ENCODE measurements around the gene TOPAZ1. TPM values are rescaled to one million over a fixed set of nuclear protein-coding genes. Genes with fewer than 3 reads are reported as not detected.

TOPAZ1 gene
- total RNA-seq, 1 donor from 2014 or later, result not detected

DNA sequence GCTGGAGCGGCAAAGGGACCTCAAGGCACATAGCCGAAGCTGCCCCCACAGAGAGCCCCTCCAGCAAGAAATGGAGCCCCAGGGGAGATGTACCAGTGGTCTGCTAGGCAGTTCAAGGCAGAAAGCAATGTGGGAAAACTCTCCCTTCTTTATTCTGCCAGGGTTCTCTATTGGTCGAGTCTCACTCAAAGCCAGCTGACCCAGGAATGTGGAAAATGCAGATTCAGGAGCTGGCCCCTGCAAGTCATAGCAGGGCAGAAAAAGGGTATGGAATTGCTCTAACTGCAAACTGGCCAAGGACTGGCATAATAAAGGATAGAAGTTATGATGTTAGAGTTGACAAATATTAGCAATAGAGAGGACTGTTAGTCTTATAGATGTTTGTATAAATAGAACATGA lies 4.0 kb upstream of the TOPAZ1 start:
- Mint-ChIP-seq H3K4me1 (peaks cover 6% of the 10 kb centered on the region), H3K27ac (no peak overlapping the region), H3K36me3 (no peaks in the 10 kb centered on the region), H3K27me3 (ENCODE audit: insufficient read depth, low read depth) (peaks cover 5% of the 10 kb centered on the region), H3K9me3 (no peaks in the 10 kb centered on the region), H3K4me3 (no peak overlapping the region)
- H3K4me2 ChIP-seq, result no peak overlapping the region
- H4K20me1 ChIP-seq (ENCODE audit: low read depth), result no peaks in the 10 kb centered on the region
- DNase-seq (ENCODE audit: low spot score), result no peak
- H3K4me1 ChIP-seq, result no peaks in the 10 kb centered on the region
- no peaks in the 10 kb centered on the region for H3K36me3 ChIP-seq
- H3K9me3 ChIP-seq (ENCODE audit: low read depth), result no peaks in the 10 kb centered on the region
- H3K4me3 ChIP-seq, result no peak overlapping the region
- no peak overlapping the region for H3K9ac ChIP-seq
- H3K27ac ChIP-seq, result no peak overlapping the region
- H3K79me2 ChIP-seq (ENCODE audit: low read depth), result no peaks in the 10 kb centered on the region
- TF ChIP-seq EZH2 (IDR thresholded peaks at IDR 0.05) (no peak), EZH2phosphoT487 (IDR thresholded peaks at IDR 0.05) (no peak)
- TF ChIP-seq, protein P1, sequence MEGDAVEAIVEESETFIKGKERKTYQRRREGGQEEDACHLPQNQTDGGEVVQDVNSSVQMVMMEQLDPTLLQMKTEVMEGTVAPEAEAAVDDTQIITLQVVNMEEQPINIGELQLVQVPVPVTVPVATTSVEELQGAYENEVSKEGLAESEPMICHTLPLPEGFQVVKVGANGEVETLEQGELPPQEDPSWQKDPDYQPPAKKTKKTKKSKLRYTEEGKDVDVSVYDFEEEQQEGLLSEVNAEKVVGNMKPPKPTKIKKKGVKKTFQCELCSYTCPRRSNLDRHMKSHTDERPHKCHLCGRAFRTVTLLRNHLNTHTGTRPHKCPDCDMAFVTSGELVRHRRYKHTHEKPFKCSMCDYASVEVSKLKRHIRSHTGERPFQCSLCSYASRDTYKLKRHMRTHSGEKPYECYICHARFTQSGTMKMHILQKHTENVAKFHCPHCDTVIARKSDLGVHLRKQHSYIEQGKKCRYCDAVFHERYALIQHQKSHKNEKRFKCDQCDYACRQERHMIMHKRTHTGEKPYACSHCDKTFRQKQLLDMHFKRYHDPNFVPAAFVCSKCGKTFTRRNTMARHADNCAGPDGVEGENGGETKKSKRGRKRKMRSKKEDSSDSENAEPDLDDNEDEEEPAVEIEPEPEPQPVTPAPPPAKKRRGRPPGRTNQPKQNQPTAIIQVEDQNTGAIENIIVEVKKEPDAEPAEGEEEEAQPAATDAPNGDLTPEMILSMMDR (IDR thresholded peaks at IDR 0.05), result no peak
- no peaks in the 10 kb centered on the region for H3K27me3 ChIP-seq
- no peaks in the 10 kb centered on the region for H3F3A ChIP-seq (ENCODE audit: low read depth)
- H2AFZ ChIP-seq (replicated peaks), result no peak overlapping the region

DNA sequence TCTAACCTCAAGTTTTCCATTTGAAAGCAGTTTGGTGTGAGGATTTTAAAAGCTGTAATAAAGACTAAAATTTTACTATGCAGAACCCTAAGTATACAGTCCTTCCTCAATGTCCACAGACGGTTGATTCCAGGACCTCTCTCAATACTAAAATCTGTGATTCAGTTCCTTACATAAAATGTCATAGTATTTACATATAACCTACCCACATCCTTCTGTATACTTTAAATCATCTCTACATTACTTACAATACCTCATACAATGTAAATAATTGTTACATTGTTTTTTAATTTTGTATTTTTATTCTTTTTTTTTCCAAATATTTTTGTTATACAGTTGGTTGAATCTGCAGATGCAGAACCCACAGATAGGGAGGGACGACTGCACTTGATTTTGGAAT lies 2.8 kb upstream of the TOPAZ1 start:
- H3K9ac ChIP-seq, result no peak overlapping the region
- no peaks in the 10 kb centered on the region for H4K20me1 ChIP-seq (ENCODE audit: low read depth)
- peaks cover 5% of the 10 kb centered on the region for H3K27me3 Mint-ChIP-seq (ENCODE audit: insufficient read depth, low read depth)
- H3K4me3 Mint-ChIP-seq, result no peak overlapping the region
- DNase-seq (ENCODE audit: low spot score), result no peak
- no peaks in the 10 kb centered on the region for H3K9me3 ChIP-seq (ENCODE audit: low read depth)
- no peak overlapping the region for H3K27ac Mint-ChIP-seq
- no peaks in the 10 kb centered on the region for H3F3A ChIP-seq (ENCODE audit: low read depth)
- H3K27ac ChIP-seq, result no peak overlapping the region
- no peaks in the 10 kb centered on the region for H3K27me3 ChIP-seq
- H3K36me3 ChIP-seq, result no peaks in the 10 kb centered on the region
- H3K36me3 Mint-ChIP-seq, result no peaks in the 10 kb centered on the region
- no peak overlapping the region for H2AFZ ChIP-seq (replicated peaks)
- H3K4me1 Mint-ChIP-seq, result peaks cover 6% of the 10 kb centered on the region
- H3K4me3 ChIP-seq, result no peak overlapping the region
- no peaks in the 10 kb centered on the region for H3K9me3 Mint-ChIP-seq
- no peak for TF ChIP-seq EZH2 (IDR thresholded peaks at IDR 0.05)
- TF ChIP-seq, protein P1 (IDR thresholded peaks at IDR 0.05), result no peak
- TF ChIP-seq EZH2phosphoT487 (IDR thresholded peaks at IDR 0.05), result no peak
- no peaks in the 10 kb centered on the region for H3K79me2 ChIP-seq (ENCODE audit: low read depth)
- H3K4me2 ChIP-seq, result no peak overlapping the region
- no peaks in the 10 kb centered on the region for H3K4me1 ChIP-seq

DNA sequence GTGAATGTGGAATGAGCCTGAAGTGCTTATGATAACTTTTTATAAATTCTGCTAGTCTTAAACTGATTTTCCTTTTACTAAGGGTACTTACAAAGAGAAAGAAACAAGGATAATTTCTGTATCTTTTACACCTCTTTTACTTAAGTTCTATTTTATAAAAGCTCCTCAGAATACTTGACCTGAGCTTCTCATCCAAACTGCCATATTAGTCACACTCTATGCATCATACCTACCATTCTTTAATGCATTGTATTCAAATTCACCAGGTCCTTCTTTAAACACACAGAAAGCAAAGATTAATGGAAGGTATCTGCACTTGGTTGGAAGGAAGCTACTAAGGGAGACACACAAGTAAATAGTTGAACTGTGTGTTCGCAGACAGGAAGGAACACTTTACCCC lies 1.6 kb upstream of the TOPAZ1 start:
- no peaks in the 10 kb centered on the region for H3K9me3 ChIP-seq (ENCODE audit: low read depth)
- H3K9ac ChIP-seq, result no peak overlapping the region
- H3K4me3 ChIP-seq, result no peak overlapping the region
- TF ChIP-seq, protein P1 (IDR thresholded peaks at IDR 0.05), result no peak
- no peak for TF ChIP-seq EZH2phosphoT487 (IDR thresholded peaks at IDR 0.05)
- no peak for TF ChIP-seq EZH2 (IDR thresholded peaks at IDR 0.05)
- H3K27me3 ChIP-seq, result no peaks in the 10 kb centered on the region
- H4K20me1 ChIP-seq (ENCODE audit: low read depth), result no peaks in the 10 kb centered on the region
- H3F3A ChIP-seq (ENCODE audit: low read depth), result no peaks in the 10 kb centered on the region
- no peaks in the 10 kb centered on the region for H3K36me3 Mint-ChIP-seq
- no peaks in the 10 kb centered on the region for H3K36me3 ChIP-seq
- H3K9me3 Mint-ChIP-seq, result no peaks in the 10 kb centered on the region
- DNase-seq (ENCODE audit: low spot score), result no peak
- H3K27ac ChIP-seq, result no peak overlapping the region
- no peaks in the 10 kb centered on the region for H3K4me1 ChIP-seq
- H3K4me1 Mint-ChIP-seq, result peaks cover 6% of the 10 kb centered on the region
- no peaks in the 10 kb centered on the region for H3K79me2 ChIP-seq (ENCODE audit: low read depth)
- H3K4me2 ChIP-seq, result no peak overlapping the region
- no peak overlapping the region for H3K4me3 Mint-ChIP-seq
- H3K27ac Mint-ChIP-seq, result no peak overlapping the region
- no peak overlapping the region for H2AFZ ChIP-seq (replicated peaks)
- H3K27me3 Mint-ChIP-seq (ENCODE audit: insufficient read depth, low read depth), result peaks cover 2% of the 10 kb centered on the region

Measured in neural progenitor cell (in vitro differentiated cells).